Esophagus muscularis mucosa (tissue), 4 donors: Measurements from ENCODE around the gene PHKB. TPM values are rescaled to one million over a fixed set of nuclear protein-coding genes. Genes with fewer than 3 reads are reported as not detected.

Experiments used
- DNase-seq: peaks from one replicate; pipeline ENCODE4 v3.0.0-alpha.2; 2017; ENCODE audit errors: extremely low spot score
- H3K27ac ChIP-seq, 4 donors: fragments of 200-600 bp; sonication (generic); replicated peaks in 1 of 4; 1 replicate in 3 of 4; 2 replicates in 1 of 4; pipeline ENCODE4 v1.5.1; 2016 to 2019; ENCODE audit warnings: mild to moderate bottlenecking in 1 of 4
- H3K27me3 ChIP-seq, 4 donors: fragments of 200-600 bp; sonication (generic); one replicate each; pipeline versions ENCODE4 v1.5.1 to v1.6.0; 2016 to 2019
- H3K36me3 ChIP-seq, 4 donors: fragments of 200-600 bp; sonication (generic); one replicate each; pipeline ENCODE4 v1.5.1; 2016 to 2019
- H3K4me1 ChIP-seq, 4 donors: fragments of 200-600 bp; sonication (generic); one replicate each; pipeline ENCODE4 v1.5.1; 2016 to 2019
- H3K4me3 ChIP-seq, 4 donors: fragments of 200-600 bp; sonication (generic); 1 replicate in 2 of 4; 2 replicates in 2 of 4; pipeline ENCODE4 v1.5.1; 2016 to 2019; ENCODE audit warnings: mild to moderate bottlenecking in 4 of 4, moderate library complexity in 1 of 4
- H3K9me3 ChIP-seq, 4 donors: fragments of 200-600 bp; sonication (generic); 1 replicate in 3 of 4; 2 replicates in 1 of 4; pipeline ENCODE4 v1.5.1; 2016 to 2019
- EP300 ChIP-seq: sonication (generic); formaldehyde crosslinking; IDR thresholded peaks from one replicate; pipeline ENCODE4 v1.6.1; 2017; ENCODE audit warnings: antibody characterized with exemption
- POLR2A ChIP-seq: fragments of 450-650 bp; IDR thresholded peaks from one replicate; pipeline ENCODE4 v1.6.1; 2017; ENCODE audit warnings: antibody characterized with exemption, moderate library complexity, mild to moderate bottlenecking, low read depth
- POLR2AphosphoS5 ChIP-seq, 2 donors: sonication (generic); formaldehyde crosslinking; IDR thresholded peaks; one replicate each; pipeline ENCODE4 v1.6.1; 2017; ENCODE audit warnings: antibody characterized with exemption in 2 of 2
- WGBS: methylation state at CpG from one replicate; pipeline ENCODE4 v1.1.5; 2018; 5-methylcytosine and 5-hydroxymethylcytosine counted together
- intact Hi-C: fragments of 100-400 bp; cut with DNase I; formaldehyde crosslinking; loops from one replicate; pipeline ENCODE4 v1.15.1; 2023
- total RNA-seq, 4 donors: library from RNA; depleted of rRNA; stranded (reverse); fragments of >200 nt; gene quantifications; one replicate each; pipeline versions ENCODE4 v1.1.0 to v1.2.1, GENCODE V29; 2016
- TF ChIP-seq, protein P1 (sequence below), 3 experiments: fragments of 200-600 bp in 2 of 3; fragments of 450-650 bp in 1 of 3; sonication (generic) in 2 of 3; IDR thresholded peaks; one replicate each; pipeline ENCODE4 v1.5.1; 2017 to 2019; ENCODE audit warnings: antibody characterized with exemption in 3 of 3, mild to moderate bottlenecking in 2 of 3, moderate library complexity in 1 of 3

PHKB gene
- total RNA-seq, 4 donors from 2014 or later, result 39.4 to 60.6 (median 46.5) TPM

DNA sequence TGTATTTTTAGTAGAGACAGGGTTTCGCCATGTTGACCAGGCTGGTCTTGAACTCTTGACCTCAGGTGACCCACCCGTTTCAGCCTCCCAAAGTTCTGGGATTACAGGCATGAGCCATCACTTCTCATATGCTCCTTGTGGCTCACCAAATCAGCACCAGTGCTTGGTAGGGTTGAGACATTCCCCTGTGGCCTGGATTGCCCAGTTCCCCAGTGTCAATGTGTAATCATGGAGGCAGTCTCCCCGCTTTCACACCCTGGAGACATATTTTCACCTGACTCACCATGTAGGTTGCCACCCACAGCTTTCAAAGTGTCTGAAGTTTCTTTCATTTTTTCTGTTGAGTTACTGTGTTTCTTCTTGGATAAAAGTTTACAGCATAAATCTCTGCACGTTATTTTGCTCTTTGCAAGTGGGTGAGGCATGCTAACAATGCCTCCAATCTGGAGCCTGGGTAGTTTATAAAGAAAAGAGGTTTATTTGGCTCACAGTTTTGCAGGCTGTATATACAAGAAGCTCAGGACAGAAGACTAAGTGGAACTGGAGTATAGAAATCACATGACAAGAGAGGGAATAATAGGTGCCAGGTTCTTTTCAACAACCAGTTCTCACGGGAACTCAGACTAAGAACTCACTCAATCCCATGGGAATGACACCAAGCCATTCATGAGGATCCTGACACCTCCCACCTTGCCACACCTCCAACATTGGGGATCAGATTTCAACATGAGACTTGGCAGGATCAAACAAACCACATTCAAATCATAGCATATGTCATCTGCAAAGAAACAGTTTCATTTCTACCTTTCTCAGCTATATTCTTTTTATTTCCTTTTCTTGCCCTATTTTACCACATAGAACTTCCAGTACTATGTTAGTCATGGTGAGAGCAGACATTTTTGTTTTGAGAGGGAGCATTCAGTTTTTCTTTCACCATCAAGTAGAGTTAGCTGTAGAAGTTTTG is 113.2 kb downstream of the PHKB start:
- Histone ChIP-seq H3K27ac (no peak overlapping the region), H3K27me3 (no peaks in the 10 kb centered on the region), H3K36me3 (peaks cover 0 to 12% (median 0%) of the 10 kb centered on the region in 4 donors), H3K9me3 (no peaks in the 10 kb centered on the region), H3K4me1 (no peaks in the 10 kb centered on the region), H3K4me3 (no peak overlapping the region)
- intact Hi-C loops, result no loop called here
- 61% methylated on average over 5 of the region's 5 CpGs for WGBS
- TF ChIP-seq, protein P1, sequence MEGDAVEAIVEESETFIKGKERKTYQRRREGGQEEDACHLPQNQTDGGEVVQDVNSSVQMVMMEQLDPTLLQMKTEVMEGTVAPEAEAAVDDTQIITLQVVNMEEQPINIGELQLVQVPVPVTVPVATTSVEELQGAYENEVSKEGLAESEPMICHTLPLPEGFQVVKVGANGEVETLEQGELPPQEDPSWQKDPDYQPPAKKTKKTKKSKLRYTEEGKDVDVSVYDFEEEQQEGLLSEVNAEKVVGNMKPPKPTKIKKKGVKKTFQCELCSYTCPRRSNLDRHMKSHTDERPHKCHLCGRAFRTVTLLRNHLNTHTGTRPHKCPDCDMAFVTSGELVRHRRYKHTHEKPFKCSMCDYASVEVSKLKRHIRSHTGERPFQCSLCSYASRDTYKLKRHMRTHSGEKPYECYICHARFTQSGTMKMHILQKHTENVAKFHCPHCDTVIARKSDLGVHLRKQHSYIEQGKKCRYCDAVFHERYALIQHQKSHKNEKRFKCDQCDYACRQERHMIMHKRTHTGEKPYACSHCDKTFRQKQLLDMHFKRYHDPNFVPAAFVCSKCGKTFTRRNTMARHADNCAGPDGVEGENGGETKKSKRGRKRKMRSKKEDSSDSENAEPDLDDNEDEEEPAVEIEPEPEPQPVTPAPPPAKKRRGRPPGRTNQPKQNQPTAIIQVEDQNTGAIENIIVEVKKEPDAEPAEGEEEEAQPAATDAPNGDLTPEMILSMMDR (IDR thresholded peaks at IDR 0.05), result no peak
- TF ChIP-seq POLR2AphosphoS5 (IDR thresholded peaks at IDR 0.05), result no peak
- no peak for TF ChIP-seq EP300
- no peak for DNase-seq

DNA sequence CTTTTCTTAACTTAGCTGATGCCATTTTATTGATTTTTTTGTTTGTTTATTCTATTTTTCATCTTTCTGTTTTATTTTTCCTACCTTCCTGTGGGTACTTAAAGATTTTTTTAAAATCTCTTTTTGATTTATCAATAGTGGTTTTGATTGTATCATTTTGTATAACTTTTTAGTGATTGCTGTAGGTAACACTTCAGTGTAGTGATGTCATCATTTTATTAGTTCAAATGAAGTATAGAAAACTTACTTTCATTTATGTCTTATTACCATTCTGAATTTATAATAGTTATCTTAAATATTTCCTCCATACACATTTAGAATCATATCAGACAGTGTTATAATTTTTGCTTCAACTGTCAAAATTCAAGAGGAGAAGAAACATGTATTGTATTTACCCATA is 115.9 kb downstream of the PHKB start:
- intact Hi-C loops, result no loop called here
- H3K4me3 ChIP-seq, result no peak overlapping the region
- no peaks in the 10 kb centered on the region for H3K9me3 ChIP-seq
- DNase-seq, result no peak
- no peak for TF ChIP-seq POLR2AphosphoS5 (IDR thresholded peaks at IDR 0.05)
- no peak for TF ChIP-seq EP300
- no peak for TF ChIP-seq POLR2A
- TF ChIP-seq, protein P1 (IDR thresholded peaks at IDR 0.05), result no peak
- no peaks in the 10 kb centered on the region for H3K4me1 ChIP-seq
- peaks cover 0 to 8% (median 0%) of the 10 kb centered on the region in 4 donors for H3K36me3 ChIP-seq
- no peaks in the 10 kb centered on the region for H3K27me3 ChIP-seq
- no peak overlapping the region for H3K27ac ChIP-seq

DNA sequence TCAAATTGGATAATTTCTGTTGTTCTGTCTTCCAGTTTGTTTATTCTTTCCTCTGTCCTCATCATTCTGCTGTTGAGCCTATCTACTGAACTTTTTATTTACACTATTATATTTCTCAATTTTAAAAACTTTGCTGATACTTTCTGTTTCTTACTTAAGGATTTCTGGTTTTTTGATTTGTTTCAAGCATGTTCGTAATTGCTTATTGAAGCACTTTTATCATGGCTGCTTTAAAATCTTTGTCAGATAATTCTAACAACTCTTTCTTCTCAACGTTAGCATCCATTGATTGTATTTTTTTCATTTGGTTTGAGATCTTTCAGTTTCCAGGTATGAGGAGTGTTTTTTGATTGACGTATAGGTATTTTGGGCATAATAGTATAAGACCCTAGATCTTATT is 116.9 kb downstream of the PHKB start:
- TF ChIP-seq POLR2AphosphoS5 (IDR thresholded peaks at IDR 0.05), result no peak
- TF ChIP-seq EP300, result no peak
- TF ChIP-seq, protein P1 (IDR thresholded peaks at IDR 0.05), result no peak
- TF ChIP-seq POLR2A, result no peak
- DNase-seq, result no peak
- Histone ChIP-seq H3K4me1 (no peaks in the 10 kb centered on the region), H3K9me3 (no peaks in the 10 kb centered on the region), H3K27ac (no peak overlapping the region), H3K27me3 (no peaks in the 10 kb centered on the region), H3K4me3 (no peak overlapping the region), H3K36me3 (peaks cover 0 to 9% (median 0%) of the 10 kb centered on the region in 4 donors)
- intact Hi-C loops, result no loop called here
- 97% methylated on average over 3 of the region's 3 CpGs for WGBS

- Histone ChIP-seq H3K36me3 (peaks cover 0 to 11% (median 0%) of the 10 kb centered on the region in 4 donors), H3K27ac (no peak overlapping the region), H3K9me3 (no peaks in the 10 kb centered on the region), H3K27me3 (no peaks in the 10 kb centered on the region), H3K4me1 (no peaks in the 10 kb centered on the region), H3K4me3 (no peak overlapping the region)
- DNase-seq, result no peak
- WGBS, result 100% methylated on average over 1 of the region's 1 CpG
- no peak for TF ChIP-seq EP300
- intact Hi-C loops, result no loop called here
These were observed 117.4 kb downstream of the PHKB start for GRCh38 chr16:47578573-47578972.

- DNase-seq, result no peak
- WGBS, result 86% methylated on average over 2 of the region's 2 CpGs
- intact Hi-C loops, result no loop called here
- TF ChIP-seq POLR2AphosphoS5 (IDR thresholded peaks at IDR 0.05), result no peak
- no peak overlapping the region for H3K27ac ChIP-seq
- H3K36me3 ChIP-seq, result peaks cover 0 to 11% (median 0%) of the 10 kb centered on the region in 4 donors
- no peaks in the 10 kb centered on the region for H3K9me3 ChIP-seq
- no peak overlapping the region for H3K4me3 ChIP-seq
- peaks cover 0 to 3% (median 0%) of the 10 kb centered on the region in 4 donors for H3K4me1 ChIP-seq
- H3K27me3 ChIP-seq, result no peaks in the 10 kb centered on the region
These were observed 120.0 kb downstream of the PHKB start for GRCh38 chr16:47581114-47581513.
